Trophoblast cell (in vitro differentiated cells and primary cell): ENCODE results near the gene TRIP6.

Experiments used
- DNase-seq, 2 donors: peaks; one replicate each; pipeline ENCODE4 v3.0.0-alpha.2; 2016
- H2AFZ ChIP-seq: 2 replicates; pipeline ENCODE4 v1.6.1; 2013; ENCODE audit warnings: low read length, moderate library complexity, mild to moderate bottlenecking; ENCODE audit not compliant: insufficient read depth, poor library complexity
- H2AK5ac ChIP-seq: 2 replicates; pipeline ENCODE4 v1.6.1; 2013; ENCODE audit warnings: mild to moderate bottlenecking, low read length
- H2BK120ac ChIP-seq: 2 replicates; pipeline ENCODE4 v1.6.1; 2013; ENCODE audit warnings: low read length, mild to moderate bottlenecking, moderate library complexity; ENCODE audit not compliant: insufficient read depth, poor library complexity
- H2BK12ac ChIP-seq: 2 replicates; pipeline ENCODE4 v1.6.1; 2013; ENCODE audit warnings: mild to moderate bottlenecking, low read length, moderate library complexity
- H2BK5ac ChIP-seq: 2 replicates; pipeline ENCODE4 v1.6.1; 2013; ENCODE audit warnings: low read length, low read depth, moderate library complexity, mild to moderate bottlenecking; ENCODE audit not compliant: poor library complexity
- H3K14ac ChIP-seq: 2 replicates; pipeline ENCODE4 v1.6.1; 2013; ENCODE audit warnings: mild to moderate bottlenecking, low read length
- H3K18ac ChIP-seq: 2 replicates; pipeline ENCODE4 v1.6.1; 2013; ENCODE audit warnings: mild to moderate bottlenecking, low read length
- H3K23ac ChIP-seq: 2 replicates; pipeline ENCODE4 v1.6.1; 2013; ENCODE audit warnings: low read length
- H3K27ac ChIP-seq: 2 replicates; pipeline ENCODE4 v1.5.1; 2013; ENCODE audit warnings: low read depth, mild to moderate bottlenecking, inconsistent platforms, low read length, moderate library complexity
- H3K27me3 ChIP-seq: 2 replicates; pipeline ENCODE4 v1.6.1; 2013; ENCODE audit warnings: inconsistent platforms, mild to moderate bottlenecking, low read length, moderate library complexity; ENCODE audit not compliant: insufficient read depth
- H3K36me3 ChIP-seq, 2 experiments: 1 replicate in 1 of 2; 2 replicates in 1 of 2; pipeline ENCODE4 v1.6.1; 2013; ENCODE audit warnings: low read length in 2 of 2, mild to moderate bottlenecking in 2 of 2, moderate library complexity in 1 of 2; ENCODE audit not compliant: insufficient read depth in 2 of 2, control insufficient read depth in 1 of 2
- H3K4ac ChIP-seq: 2 replicates; pipeline ENCODE4 v1.6.1; 2013; ENCODE audit warnings: low read depth, mild to moderate bottlenecking, low read length, moderate library complexity
- H3K4me1 ChIP-seq, 2 experiments: 1 replicate in 1 of 2; 2 replicates in 1 of 2; pipeline ENCODE4 v1.6.1; 2013; ENCODE audit warnings: low read length in 2 of 2, mild to moderate bottlenecking in 2 of 2, moderate library complexity in 1 of 2; ENCODE audit not compliant: insufficient read depth in 2 of 2, control insufficient read depth in 1 of 2
- H3K4me2 ChIP-seq: 2 replicates; pipeline ENCODE4 v1.6.1; 2013; ENCODE audit warnings: inconsistent platforms, mild to moderate bottlenecking, low read length, moderate library complexity
- H3K4me3 ChIP-seq: 2 replicates; pipeline ENCODE4 v1.5.1; 2013; ENCODE audit warnings: mild to moderate bottlenecking, low read depth, low read length, inconsistent platforms
- H3K79me1 ChIP-seq: one replicate; pipeline ENCODE4 v1.6.1; 2013; ENCODE audit warnings: low read length
- H3K79me2 ChIP-seq: 2 replicates; pipeline ENCODE4 v1.6.1; 2013; ENCODE audit warnings: low read length, mild to moderate bottlenecking; ENCODE audit not compliant: control insufficient read depth, insufficient read depth, poor library complexity
- H3K9ac ChIP-seq: 2 replicates; pipeline ENCODE4 v1.6.1; 2013; ENCODE audit warnings: mild to moderate bottlenecking, low read length
- H3K9me3 ChIP-seq: 2 replicates; pipeline ENCODE4 v1.6.1; 2013; ENCODE audit warnings: low read depth, mild to moderate bottlenecking, control low read depth, inconsistent platforms, low read length; ENCODE audit not compliant: insufficient read depth
- H4K12ac ChIP-seq: 2 replicates; pipeline ENCODE4 v1.6.1; 2013; ENCODE audit warnings: low read depth, mild to moderate bottlenecking, low read length, moderate library complexity
- H4K8ac ChIP-seq: 2 replicates; pipeline ENCODE4 v1.6.1; 2013; ENCODE audit warnings: low read depth, mild to moderate bottlenecking, low read length, moderate library complexity
- H4K91ac ChIP-seq: one replicate; pipeline ENCODE4 v1.6.1; 2013; ENCODE audit warnings: low read depth, mild to moderate bottlenecking, low read length, moderate library complexity
- WGBS: extraction: QIAGEN DNeasy Blood & Tissue Kit; methylation state at CpG from one replicate; pipeline ENCODE4 v1.1.7; 2013; ENCODE audit warnings: missing lambda C conversion rate; ENCODE audit not compliant: insufficient read length, insufficient coverage; ENCODE audit errors: extremely low coverage; 5-methylcytosine and 5-hydroxymethylcytosine counted together

The TRIP6 gene

DNA sequence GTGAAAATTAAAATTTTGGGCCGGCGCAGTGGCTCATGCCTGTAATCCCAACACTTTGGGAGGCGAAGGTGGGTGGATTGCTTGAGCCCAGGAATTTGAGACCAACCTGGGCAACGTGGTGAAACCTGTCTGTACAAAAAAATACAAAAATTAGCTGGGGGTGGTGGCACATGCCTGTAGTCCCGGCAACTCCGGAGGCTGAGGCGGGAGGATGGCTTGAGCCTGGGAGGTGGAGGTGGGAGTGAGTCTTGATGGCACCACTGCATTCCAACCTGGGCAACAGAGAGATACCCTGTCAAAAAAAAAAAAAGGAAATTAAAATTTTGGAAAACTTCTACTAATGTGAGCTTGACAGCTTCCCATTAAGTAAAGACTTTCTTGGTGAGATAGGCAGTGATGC is 10.8 kb downstream of the TRIP6 start:
- H4K8ac ChIP-seq: no peak overlapping the region
- no peak overlapping the region for H3K27ac ChIP-seq
- no peaks in the 10 kb centered on the region for H3K9me3 ChIP-seq
- no peak overlapping the region for H3K18ac ChIP-seq
- no peak overlapping the region for H4K91ac ChIP-seq
- no peak overlapping the region for H2AFZ ChIP-seq
- no peak overlapping the region for H3K9ac ChIP-seq
- peaks cover 5 to 10% of the 10 kb centered on the region in 2 experiments for H3K4me1 ChIP-seq
- peaks cover 31% of the 10 kb centered on the region for H3K79me2 ChIP-seq
- DNase-seq: no peak
- peak overlapping the region; percentile 77 for H3K4ac ChIP-seq
- H3K14ac ChIP-seq: no peak overlapping the region
- H3K23ac ChIP-seq: no peak overlapping the region
- peaks cover 51 to 59% of the 10 kb centered on the region in 2 experiments for H3K36me3 ChIP-seq
- H2AK5ac ChIP-seq: no peak overlapping the region
- no peak overlapping the region for H3K4me2 ChIP-seq
- no peak overlapping the region for H3K4me3 ChIP-seq
- H2BK120ac ChIP-seq: no peak overlapping the region
- no peaks in the 10 kb centered on the region for H3K27me3 ChIP-seq
- no peak overlapping the region for H2BK5ac ChIP-seq
- H4K12ac ChIP-seq: no peak overlapping the region
- H3K79me1 ChIP-seq: peaks cover 12% of the 10 kb centered on the region
- H2BK12ac ChIP-seq: no peak overlapping the region
- no CpG with 5 or more reads among the region's 7 CpGs for WGBS

DNA sequence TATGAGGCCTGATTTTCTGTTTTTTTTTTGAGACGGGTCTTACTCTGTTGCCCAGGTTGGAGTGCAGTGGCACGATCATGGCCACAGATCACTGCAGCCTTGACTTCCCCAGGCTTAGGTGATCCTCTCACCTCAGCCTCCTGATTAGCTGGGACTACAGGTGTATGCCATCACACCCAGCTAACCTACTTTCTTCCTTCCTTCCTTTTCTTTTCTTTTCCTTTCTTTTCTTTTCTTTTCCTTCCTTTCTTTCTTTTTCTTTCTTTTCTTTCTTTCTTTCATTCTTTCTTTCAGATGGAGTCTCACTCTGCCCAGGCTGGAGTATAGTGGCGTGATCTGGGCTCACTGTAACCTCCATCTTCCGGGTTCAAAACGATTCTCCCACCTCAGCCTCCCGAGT is 11.5 kb downstream of the TRIP6 start:
- peaks cover 5 to 10% of the 10 kb centered on the region in 2 experiments for H3K4me1 ChIP-seq
- no peak overlapping the region for H3K23ac ChIP-seq
- H3K4me2 ChIP-seq: no peak overlapping the region
- H4K8ac ChIP-seq: no peak overlapping the region
- no peak overlapping the region for H2AK5ac ChIP-seq
- no peak for DNase-seq
- H2BK5ac ChIP-seq: no peak overlapping the region
- no peaks in the 10 kb centered on the region for H3K9me3 ChIP-seq
- H2BK12ac ChIP-seq: no peak overlapping the region
- no peaks in the 10 kb centered on the region for H3K27me3 ChIP-seq
- H3K4ac ChIP-seq: peak overlapping the region; percentile 80
- no peak overlapping the region for H3K4me3 ChIP-seq
- no peak overlapping the region for H3K14ac ChIP-seq
- no peak overlapping the region for H4K12ac ChIP-seq
- no peak overlapping the region for H3K9ac ChIP-seq
- peaks cover 12% of the 10 kb centered on the region for H3K79me1 ChIP-seq
- no peak overlapping the region for H2BK120ac ChIP-seq
- H3K79me2 ChIP-seq: peaks cover 31% of the 10 kb centered on the region
- H3K27ac ChIP-seq: no peak overlapping the region
- no peak overlapping the region for H2AFZ ChIP-seq
- peaks cover 53 to 60% of the 10 kb centered on the region in 2 experiments for H3K36me3 ChIP-seq
- no peak overlapping the region for H3K18ac ChIP-seq
- no peak overlapping the region for H4K91ac ChIP-seq
- no CpG with 5 or more reads among the region's 6 CpGs for WGBS

GRCh38 chr7:100879685-100880261 is 12.6 kb downstream of the TRIP6 start:
- no peak overlapping the region for H3K14ac ChIP-seq
- peaks cover 58 to 65% of the 10 kb centered on the region in 2 experiments for H3K36me3 ChIP-seq
- H3K27me3 ChIP-seq: no peaks in the 10 kb centered on the region
- H3K4me3 ChIP-seq: no peak overlapping the region
- H3K4ac ChIP-seq: peak overlapping the region; percentile 28
- no peak overlapping the region for H3K4me2 ChIP-seq
- no peak overlapping the region for H3K23ac ChIP-seq
- H3K9ac ChIP-seq: no peak overlapping the region
- H2AK5ac ChIP-seq: no peak overlapping the region
- no peak overlapping the region for H4K91ac ChIP-seq
- H3K27ac ChIP-seq: no peak overlapping the region
- no peak overlapping the region for H2BK120ac ChIP-seq
- peaks cover 5 to 6% of the 10 kb centered on the region in 2 experiments for H3K4me1 ChIP-seq
- no peaks in the 10 kb centered on the region for H3K9me3 ChIP-seq
- no CpG with 5 or more reads among the region's 11 CpGs for WGBS
- H3K18ac ChIP-seq: no peak overlapping the region
- H4K12ac ChIP-seq: no peak overlapping the region
- H2BK12ac ChIP-seq: no peak overlapping the region
- H3K79me1 ChIP-seq: peaks cover 7% of the 10 kb centered on the region
- no peak overlapping the region for H2AFZ ChIP-seq
- H3K79me2 ChIP-seq: peaks cover 28% of the 10 kb centered on the region
- DNase-seq: no peak
- no peak overlapping the region for H2BK5ac ChIP-seq
- H4K8ac ChIP-seq: no peak overlapping the region

- H2BK12ac ChIP-seq: no peak overlapping the region
- no peak overlapping the region for H2AK5ac ChIP-seq
- H2BK120ac ChIP-seq: no peak overlapping the region
- H3K9me3 ChIP-seq: no peaks in the 10 kb centered on the region
- no peaks in the 10 kb centered on the region for H3K27me3 ChIP-seq
- H3K4me2 ChIP-seq: no peak overlapping the region
- no peak overlapping the region for H3K14ac ChIP-seq
- no peak overlapping the region for H3K18ac ChIP-seq
- no peak overlapping the region for H4K12ac ChIP-seq
- peaks cover 5 to 6% of the 10 kb centered on the region in 2 experiments for H3K4me1 ChIP-seq
- H2BK5ac ChIP-seq: no peak overlapping the region
- no peak overlapping the region for H3K4ac ChIP-seq
- DNase-seq: no peak
- H4K91ac ChIP-seq: no peak overlapping the region
- no CpG with 5 or more reads among the region's 7 CpGs for WGBS
- peaks cover 66 to 74% of the 10 kb centered on the region in 2 experiments for H3K36me3 ChIP-seq
- H3K79me1 ChIP-seq: peaks cover under 1% of the 10 kb centered on the region
- H3K23ac ChIP-seq: no peak overlapping the region
- no peak overlapping the region for H4K8ac ChIP-seq
- H3K4me3 ChIP-seq: no peak overlapping the region
- H2AFZ ChIP-seq: no peak overlapping the region
- no peak overlapping the region for H3K9ac ChIP-seq
- no peak overlapping the region for H3K27ac ChIP-seq
- H3K79me2 ChIP-seq: peaks cover 22% of the 10 kb centered on the region
These were observed 13.5 kb downstream of the TRIP6 start for GRCh38 chr7:100880645-100881044.
